Left ventricle myocardium superior (tissue), 1 donor: Measurements from ENCODE around the gene IST1. TPM values are rescaled to one million over a fixed set of nuclear protein-coding genes. Genes with fewer than 3 reads are reported as not detected.
A peak's percentile ranks its signal among the peaks of the same experiment; 100 is the strongest.

Source experiments
- ATAC-seq: fragments of 200-7000 bp; cut with Tn5 transposase; one replicate; pipeline ENCODE4 v1.9.1; 2020; ENCODE audit warnings: mild to moderate bottlenecking, moderate library complexity
- DNase-seq: peaks from one replicate; pipeline ENCODE4 v3.0.0-alpha.2; 2020
- intact Hi-C: fragments of 100-400 bp; cut with micrococcal nuclease; formaldehyde crosslinking; loops from one replicate; pipeline ENCODE4 v1.11.0; 2022
- total RNA-seq: library from RNA; stranded (reverse); fragmentation: NEBNext Ultra II Directional; extraction: Animal tissue kit (Norgen Biotek cat#: 25700); gene quantifications from one replicate; pipeline ENCODE4 v1.2.1, GENCODE V29; 2021
- donor health status: DM: no; HTN: yes; CAD: no; lungs with severe emphysema.

The IST1 gene
- total RNA-seq, 1 donor from 2014 or later = 110 TPM

- ATAC-seq (no peak), DNase-seq (no peak)
- intact Hi-C loops = loop anchor here (10.0 kb wide), 1 partner anchor 94 kb away; no protein-coding TSS in a partner anchor
These were observed 24.5 kb upstream of the IST1 start for GRCh38 chr16:71870818-71871217.

GRCh38 chr16:71873199-71873598, 22.1 kb upstream of the IST1 start:
- no peak for ATAC-seq
- DNase-seq = no peak
- intact Hi-C loops = loop anchor here (10.0 kb wide), 1 partner anchor 92 kb away; no protein-coding TSS in a partner anchor

GRCh38 chr16:71878911-71879310, 16.4 kb upstream of the IST1 start:
- no peak for DNase-seq
- intact Hi-C loops = loop anchor here (10.0 kb wide), 1 partner anchor 86 kb away; no protein-coding TSS in a partner anchor
- ATAC-seq = no peak

DNA sequence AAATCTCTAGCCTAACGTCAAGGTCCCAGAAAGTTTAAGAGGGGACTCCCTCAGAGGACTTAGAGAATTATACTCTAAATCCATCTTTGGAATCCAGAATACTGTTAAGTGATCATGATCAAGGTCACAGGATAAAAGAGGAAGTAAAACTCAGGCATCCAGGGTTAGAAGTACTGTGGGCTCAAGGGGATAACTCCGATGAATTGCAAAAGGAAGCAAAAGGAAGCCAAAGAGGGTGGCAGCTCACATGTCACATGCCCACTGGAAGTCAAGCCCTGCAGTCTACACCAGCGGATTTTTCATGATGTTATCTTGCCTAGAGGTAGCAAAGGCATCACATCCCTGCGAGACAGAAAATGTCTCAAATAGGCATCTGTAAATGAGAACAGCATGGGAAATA, 15.2 kb upstream of the IST1 start:
- no peak for DNase-seq
- intact Hi-C loops = loop anchor here (5.0 kb wide), 1 partner anchor 33 kb away; the partner anchor contains the start of gene ATXN1L
- no peak for ATAC-seq

DNA sequence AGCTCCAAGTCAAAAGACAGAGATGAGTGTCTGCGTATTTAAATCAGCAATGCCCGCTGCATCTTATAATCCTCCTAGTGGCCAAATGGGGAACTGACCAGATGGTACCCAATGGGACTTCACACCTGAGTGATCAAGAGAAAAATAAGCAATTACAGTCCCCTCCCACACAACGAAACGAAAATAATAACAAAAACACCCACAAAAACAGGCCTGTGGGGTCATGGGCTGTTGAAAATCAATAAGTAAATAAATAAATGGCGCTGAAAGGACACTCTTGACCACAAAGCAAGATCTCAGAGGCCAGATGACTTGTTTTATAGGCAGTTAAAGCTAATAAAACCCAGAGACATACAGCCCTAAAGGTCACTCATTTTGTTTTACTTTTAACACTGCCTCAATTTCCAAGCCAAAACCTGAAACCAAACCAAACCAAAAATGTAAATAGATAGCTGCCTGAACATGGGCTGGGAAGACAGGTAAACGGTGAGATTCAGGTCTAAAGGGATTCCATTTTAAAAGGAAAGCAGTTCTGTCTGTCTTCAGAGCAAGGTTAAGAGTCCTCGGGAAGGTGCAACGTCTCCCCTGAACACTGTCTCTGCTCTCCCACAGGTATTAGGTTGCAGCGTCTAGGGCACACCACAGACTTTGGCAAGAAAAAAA, 12.7 kb upstream of the IST1 start:
- intact Hi-C loops = loop anchor here (5.0 kb wide), 1 partner anchor 35 kb away; the partner anchor contains the start of gene ATXN1L
- no peak for DNase-seq

DNA sequence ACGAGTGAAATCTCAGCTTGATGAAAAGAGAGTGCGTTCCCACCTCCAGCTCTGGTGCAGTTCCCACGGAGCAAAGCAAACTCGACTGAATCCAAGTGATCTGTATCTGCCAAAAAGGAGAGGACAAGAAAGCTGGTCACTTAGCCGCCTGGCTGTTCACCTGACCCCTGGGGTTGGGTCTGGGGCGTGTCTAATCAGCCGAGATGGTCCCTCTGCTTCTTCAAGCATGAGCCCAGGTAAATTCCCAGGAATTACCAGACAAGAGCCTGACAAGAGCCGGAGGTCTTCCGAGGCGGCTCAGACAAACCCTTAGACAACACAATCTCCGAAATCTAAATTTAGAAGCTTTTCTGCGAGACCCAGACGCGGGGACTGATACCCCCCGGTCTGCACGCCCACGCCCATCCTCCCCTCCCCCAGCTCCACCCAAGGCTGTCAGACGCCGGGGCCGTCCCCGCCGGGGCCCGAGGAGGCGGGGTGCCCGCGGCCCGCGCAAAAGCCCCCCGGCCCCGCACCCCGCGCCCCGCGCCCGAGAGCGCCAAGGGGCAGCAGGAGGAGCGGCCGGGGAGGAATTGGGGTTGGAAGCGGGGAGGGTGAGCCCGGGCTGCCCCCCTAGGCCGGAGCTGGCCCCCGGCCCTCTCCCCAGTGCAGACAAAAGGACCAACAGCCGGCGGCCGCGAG, 12.0 kb upstream of the IST1 start:
- intact Hi-C loops = loop anchor here (5.0 kb wide), 1 partner anchor 36 kb away; the partner anchor contains the start of gene ATXN1L
- peak; percentile 66 for ATAC-seq
- DNase-seq = peak; percentile 57

More for the DNA sequence above, 12.7 kb upstream of the IST1 start:
- ATAC-seq = peak; percentile 58

- DNase-seq (peak; percentile 88), ATAC-seq (peak; percentile 94)
- intact Hi-C loops = loop anchor here (5.0 kb wide), 1 partner anchor 37 kb away; the partner anchor contains the start of gene ATXN1L
These were observed 11.3 kb upstream of the IST1 start, which contains the start of gene ZNF821 for GRCh38 chr16:71883849-71884638. Gene ZNF821, minus strand, starts transcription at chr16:71884182. Its CDS starts 4,236 bp downstream, at chr16:71879946.

- intact Hi-C loops = no loop called here
- DNase-seq (no peak), ATAC-seq (no peak)
These were observed 10.1 kb upstream of the IST1 start for GRCh38 chr16:71885261-71885650.

- ATAC-seq = no peak
- intact Hi-C loops = no loop called here
- DNase-seq = no peak
These were observed 6.2 kb upstream of the IST1 start for GRCh38 chr16:71889147-71889546.

- no peak for DNase-seq
- intact Hi-C loops = no loop called here
- ATAC-seq = no peak
These were observed 1.5 kb upstream of the IST1 start for GRCh38 chr16:71893888-71894228.

GRCh38 chr16:71894229-71894920, 956 bp upstream of the IST1 start:
- DNase-seq = no peak
- intact Hi-C loops = no loop called here
- peak; percentile 39 for ATAC-seq

DNA sequence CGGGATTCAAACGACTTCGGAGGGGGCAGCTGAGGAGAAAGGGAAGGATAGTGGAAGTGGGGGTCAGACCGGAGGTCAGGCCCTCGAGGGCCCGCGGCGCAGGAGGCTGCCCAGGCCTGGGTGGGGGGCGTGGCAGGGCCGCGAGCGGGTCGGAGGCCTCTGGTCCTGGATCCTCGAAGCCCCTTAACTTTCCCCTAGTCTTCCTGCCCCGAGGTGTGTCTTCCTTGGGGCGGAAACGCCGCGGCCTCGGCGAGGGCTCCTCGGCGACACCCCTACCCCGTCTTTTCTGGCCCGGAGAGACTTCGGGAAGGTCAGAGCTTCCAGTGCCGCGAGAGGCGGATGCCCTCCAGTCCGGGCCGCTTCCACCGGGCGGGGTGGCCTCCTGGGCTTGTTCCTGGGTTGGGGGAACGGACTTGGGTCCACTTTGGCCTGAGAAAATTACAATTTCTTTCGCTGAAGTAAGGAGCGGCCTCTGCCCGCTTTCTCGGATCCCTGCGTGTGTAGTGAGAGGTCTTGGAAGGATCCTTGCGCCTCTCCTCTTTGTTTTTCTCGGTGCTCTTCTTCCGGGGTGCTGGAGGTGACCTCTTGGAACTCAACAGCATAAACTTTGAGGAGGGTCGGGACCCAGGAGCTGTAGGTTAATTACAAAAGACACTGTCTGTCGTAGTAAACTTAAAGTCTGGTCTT, 491 bp downstream of the IST1 start:
- intact Hi-C loops = no loop called here
- peak; percentile 50 for ATAC-seq
- peak; percentile 54 for DNase-seq

DNA sequence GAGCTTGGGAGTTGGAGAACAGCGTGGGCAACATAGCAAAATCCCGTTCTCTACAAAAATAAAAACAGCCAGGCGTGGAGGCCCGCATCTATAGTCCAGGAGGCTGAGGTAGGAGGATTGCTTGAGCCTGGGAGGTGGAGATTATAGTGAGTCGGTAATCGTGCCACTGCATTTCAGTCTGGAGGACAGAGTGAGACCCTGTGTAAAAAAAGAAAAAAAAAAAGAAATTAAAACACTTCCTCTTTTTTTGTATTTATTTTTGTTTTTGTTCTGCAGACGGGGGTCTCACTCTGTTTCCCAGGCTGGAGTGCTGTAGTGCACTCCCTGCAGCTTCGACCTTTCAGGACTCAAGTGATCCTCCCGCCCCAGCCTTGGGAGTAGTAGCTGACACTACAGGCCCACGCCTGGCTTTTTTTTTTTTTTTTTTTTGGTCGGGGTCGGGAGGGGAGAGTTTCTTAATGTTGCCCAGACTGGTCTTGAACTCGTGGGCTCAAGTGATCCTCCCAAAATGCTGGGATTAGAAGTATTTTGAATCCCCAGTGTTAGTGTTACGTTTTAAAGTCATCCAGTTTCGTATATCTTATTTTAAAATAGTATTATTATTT, 1.5 kb downstream of the IST1 start:
- ATAC-seq = no peak
- DNase-seq = no peak
- intact Hi-C loops = no loop called here

DNA sequence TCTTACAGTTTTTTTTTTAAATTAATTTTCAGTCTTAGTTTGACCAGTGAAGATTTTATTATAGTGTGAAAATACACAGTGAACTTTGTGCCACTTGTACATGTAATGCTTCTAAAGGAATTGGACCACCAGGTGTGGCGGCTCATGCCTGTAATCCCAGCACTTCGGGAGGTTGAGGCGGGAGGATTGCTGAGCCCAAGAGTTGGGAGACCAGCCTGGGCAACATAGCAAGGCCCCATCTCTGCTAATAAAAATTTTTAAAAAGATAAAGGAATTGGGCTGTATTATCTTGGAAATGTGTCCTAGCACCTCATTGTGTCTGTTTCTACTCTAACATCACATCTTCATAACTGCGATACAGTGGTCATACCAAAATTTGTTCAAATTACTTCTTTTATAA, 3.8 kb downstream of the IST1 start:
- DNase-seq (no peak), ATAC-seq (no peak)
- intact Hi-C loops = no loop called here

- intact Hi-C loops = no loop called here
These were observed 7.5 kb downstream of the IST1 start for GRCh38 chr16:71902656-71903365.

DNA sequence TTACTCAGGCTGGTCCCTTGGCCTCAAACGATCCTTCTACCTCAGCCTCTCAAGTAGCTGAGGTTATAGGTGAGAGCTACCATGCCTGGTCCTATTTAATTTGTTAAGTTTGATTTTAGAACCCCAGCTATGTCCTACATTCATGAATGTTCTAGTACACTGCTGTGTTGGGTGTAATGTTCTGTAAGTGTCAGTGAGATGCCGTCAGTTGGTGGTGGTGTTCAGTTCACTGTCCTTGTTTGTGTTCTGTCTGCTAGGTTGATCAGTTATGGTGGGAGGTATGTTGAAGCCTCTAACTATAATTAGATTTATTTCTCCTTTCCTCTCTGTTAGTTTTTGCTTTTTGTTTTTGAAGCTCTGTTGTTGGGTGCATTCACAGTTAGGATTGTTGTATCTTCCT, 8.3 kb downstream of the IST1 start:
- intact Hi-C loops = no loop called here
- DNase-seq (no peak), ATAC-seq (peak; percentile 68)

More at GRCh38 chr16:71902656-71903365, 7.5 kb downstream of the IST1 start:
- no peak for DNase-seq
- ATAC-seq = no peak

- DNase-seq (no peak), ATAC-seq (no peak)
- intact Hi-C loops = no loop called here
These were observed 8.9 kb downstream of the IST1 start for GRCh38 chr16:71904239-71904638.
